A549 (cell line): ENCODE measurements around the gene PLCD3.

Experiments used
- CTCF ChIP-seq: fragments of >200 bp; sonication (Bioruptor Twin); formaldehyde crosslinking; IDR thresholded peaks from 3 replicates; pipeline ENCODE4 v1.5.1; 2016
- NFE2L2 ChIP-seq: fragments of 150-350 bp; conservative IDR thresholded peaks from 2 replicates; pipeline ENCODE4 v1.6.1; 2014; ENCODE audit warnings: low read length
- PHF8 ChIP-seq: fragments of 200-600 bp; sonication (generic); IDR thresholded peaks from 2 replicates; pipeline ENCODE4 v1.6.1; 2016; ENCODE audit warnings: low read depth, mild to moderate bottlenecking, antibody characterized with exemption, moderate library complexity, borderline replicate concordance

DNA sequence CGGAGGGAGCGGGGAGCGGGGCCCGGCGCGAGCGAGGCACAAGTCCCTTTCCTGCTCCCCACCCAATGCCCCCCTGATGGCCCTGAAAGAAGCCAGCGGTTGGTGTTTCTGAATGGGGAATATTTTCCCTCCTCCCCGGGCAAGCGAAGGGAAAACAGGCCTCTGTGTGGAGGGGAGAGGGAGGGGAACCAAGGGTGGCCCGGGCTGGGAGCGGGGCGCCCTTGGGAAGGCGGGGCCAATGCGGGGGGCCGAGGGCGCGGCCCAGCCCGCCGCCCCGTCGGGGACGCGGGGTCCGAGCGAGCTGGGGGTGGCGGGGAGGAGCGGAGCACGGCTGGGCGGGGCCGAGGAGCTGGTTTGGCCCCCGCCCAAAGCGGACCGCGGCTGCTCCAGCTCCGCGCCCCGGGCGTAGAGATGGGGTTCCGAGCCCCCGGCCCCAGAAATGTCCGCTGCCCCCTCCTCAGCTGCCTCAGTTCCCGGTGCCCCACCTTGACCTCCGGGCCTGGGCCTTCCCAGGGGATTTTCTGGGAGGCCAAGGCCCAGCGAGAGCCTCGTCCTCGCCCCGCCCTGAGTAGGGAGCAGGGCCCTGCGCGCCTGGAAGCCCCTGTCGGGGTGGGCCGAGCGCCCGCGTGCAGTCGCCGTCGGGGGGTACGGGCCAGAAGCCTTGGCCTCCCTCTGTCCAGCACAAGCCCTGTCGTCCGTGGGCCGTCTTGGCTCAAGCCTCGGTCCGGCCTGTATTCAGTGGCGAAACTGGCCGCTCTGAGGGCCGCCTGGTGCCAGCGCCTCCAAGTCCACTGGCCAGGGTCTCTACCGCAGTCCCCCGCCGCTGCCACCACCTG lies 12.1 kb upstream of the PLCD3 start:
- TF ChIP-seq PHF8 (no peak), CTCF (no peak), NFE2L2 (no peak)
